ENCODE results near the gene TRMT61A.
"Not testable (repeated sequence)": the region's sequence is repeated elsewhere in the genome, so short reads cannot be mapped to it uniquely, and the experiment has no call there.

Gene TRMT61A

GRCh38 chr14:103510724-103511693 lies 18.0 kb upstream of the TRMT61A start:
- Histone ChIP-seq H3K9me3 (ENCODE audit: control insufficient read depth, insufficient read depth, low read length) (no peaks in the 10 kb centered on the region), H3K36me3 (ENCODE audit: control insufficient read depth, low read length) (peaks cover 15% of the 10 kb centered on the region; the same call in 1 of the 2 replicates), H3K27me3 (ENCODE audit: control insufficient read depth, low read length) (no peaks in the 10 kb centered on the region), H3K4me1 (ENCODE audit: control insufficient read depth, low read length) (no peaks in the 10 kb centered on the region), H3K4me3 (ENCODE audit: low read length) (no peak overlapping the region), H3F3A (ENCODE audit: control insufficient read depth, insufficient read depth) (peaks cover under 1% of the 10 kb centered on the region; the same call in 1 of the 2 replicates), H3K9me2 (replicated peaks; ENCODE audit: control insufficient read depth, low read length) (no peaks in the 10 kb centered on the region), H3K4me2 (ENCODE audit: low read length) (no peak overlapping the region), H3K79me2 (ENCODE audit: control insufficient read depth, low read length) (no peaks in the 10 kb centered on the region), H4K20me1 (ENCODE audit: control insufficient read depth, insufficient read depth, low read depth, low read length) (no peaks in the 10 kb centered on the region), H3K27ac (ENCODE audit: low read depth, low read length) (no peak overlapping the region)
- TF ChIP-seq CTCF (IDR thresholded peaks at IDR 0.05; ENCODE audit: low read depth, low read length, poor library complexity, severe bottlenecking) (no peak), EZH2phosphoT487 (IDR thresholded peaks at IDR 0.05; ENCODE audit: borderline replicate concordance, low read length) (no peak)

- H3K9me2 ChIP-seq (replicated peaks; ENCODE audit: control insufficient read depth, low read length); H3K27ac ChIP-seq (ENCODE audit: low read depth, low read length); H3K79me2 ChIP-seq (ENCODE audit: control insufficient read depth, low read length); H3K4me2 ChIP-seq (ENCODE audit: low read length); H3K4me3 ChIP-seq (ENCODE audit: low read length); H3K27me3 ChIP-seq (ENCODE audit: control insufficient read depth, low read length); H4K20me1 ChIP-seq (ENCODE audit: control insufficient read depth, insufficient read depth, low read depth, low read length); H3F3A ChIP-seq (ENCODE audit: control insufficient read depth, insufficient read depth); H3K9me3 ChIP-seq (ENCODE audit: control insufficient read depth, insufficient read depth, low read length); H3K4me1 ChIP-seq (ENCODE audit: control insufficient read depth, low read length): not testable (repeated sequence)
- H3K36me3 ChIP-seq (ENCODE audit: control insufficient read depth, low read length) = peaks cover 15% of the 10 kb centered on the region; the same call in 1 of the 2 replicates
Measured at GRCh38 chr14:103512180-103512579, 16.8 kb upstream of the TRMT61A start.

GRCh38 chr14:103512701-103513611 lies 16.0 kb upstream of the TRMT61A start:
- Histone ChIP-seq H3K9me3 (ENCODE audit: control insufficient read depth, insufficient read depth, low read length) (no peaks in the 10 kb centered on the region), H3K27ac (ENCODE audit: low read depth, low read length) (no peak overlapping the region), H3K4me1 (ENCODE audit: control insufficient read depth, low read length) (no peaks in the 10 kb centered on the region), H3K4me2 (ENCODE audit: low read length) (no peak overlapping the region), H3K4me3 (ENCODE audit: low read length) (no peak overlapping the region), H3F3A (ENCODE audit: control insufficient read depth, insufficient read depth) (peaks cover 9% of the 10 kb centered on the region), H4K20me1 (ENCODE audit: control insufficient read depth, insufficient read depth, low read depth, low read length) (no peaks in the 10 kb centered on the region), H3K79me2 (ENCODE audit: control insufficient read depth, low read length) (no peaks in the 10 kb centered on the region), H3K9me2 (replicated peaks; ENCODE audit: control insufficient read depth, low read length) (no peaks in the 10 kb centered on the region), H3K36me3 (ENCODE audit: control insufficient read depth, low read length) (peaks cover 8% of the 10 kb centered on the region; the same call in 1 of the 2 replicates), H3K27me3 (ENCODE audit: control insufficient read depth, low read length) (no peaks in the 10 kb centered on the region)
- no peak for TF ChIP-seq CTCF (IDR thresholded peaks at IDR 0.05; ENCODE audit: low read depth, low read length, poor library complexity, severe bottlenecking)
